GM12891 (cell line): ENCODE data around the gene CMTM7. TPM values are rescaled to one million over a fixed set of nuclear protein-coding genes. Genes with fewer than 3 reads are reported as not detected.

Experiments used
- DNase-seq: peaks from one replicate; pipeline ENCODE4 v3.0.0; 2011; ENCODE audit warnings: low spot score; ENCODE audit not compliant: insufficient read length
- FAIRE-seq: peaks from 2 replicates; lab custom pipeline; 2011; peaks lifted over from hg19 to GRCh38; lab: Jason Lieb, UNC
- PAX5 ChIP-seq: IDR thresholded peaks from 2 replicates; pipeline ENCODE4 v1.6.1; 2011; ENCODE audit warnings: low read length, moderate library complexity, mild to moderate bottlenecking; ENCODE audit not compliant: insufficient read depth, severe bottlenecking
- POLR2A ChIP-seq: IDR thresholded peaks from 2 replicates; pipeline ENCODE4 v1.6.1; 2011; ENCODE audit warnings: low read depth, low read length, control low read depth
- POLR2AphosphoS5 ChIP-seq: IDR thresholded peaks from 2 replicates; pipeline ENCODE4 v1.6.1; 2011; ENCODE audit warnings: low read depth, low read length, control low read depth
- POU2F2 ChIP-seq: IDR thresholded peaks from 2 replicates; pipeline ENCODE4 v1.6.1; 2011; ENCODE audit warnings: low read depth, mild to moderate bottlenecking, control low read depth, low read length, moderate library complexity
- SPI1 ChIP-seq: IDR thresholded peaks from 2 replicates; pipeline ENCODE4 v1.6.1; 2011; ENCODE audit warnings: low read depth, low read length, control low read depth
- TAF1 ChIP-seq: IDR thresholded peaks from 2 replicates; pipeline ENCODE4 v1.6.1; 2011; ENCODE audit warnings: low read depth, low read length, control low read depth
- polyA plus RNA-seq: library from polyadenylated mRNA; unstranded; fragments of >200 nt; gene quantifications from one replicate; pipeline ENCODE4 v1.2.1, GENCODE V29; 2012; ENCODE audit warnings: low read depth, missing spikeins, inconsistent platforms; ENCODE audit not compliant: missing spikeins

CMTM7 gene
- polyA plus RNA-seq, result 8.0 TPM

DNA sequence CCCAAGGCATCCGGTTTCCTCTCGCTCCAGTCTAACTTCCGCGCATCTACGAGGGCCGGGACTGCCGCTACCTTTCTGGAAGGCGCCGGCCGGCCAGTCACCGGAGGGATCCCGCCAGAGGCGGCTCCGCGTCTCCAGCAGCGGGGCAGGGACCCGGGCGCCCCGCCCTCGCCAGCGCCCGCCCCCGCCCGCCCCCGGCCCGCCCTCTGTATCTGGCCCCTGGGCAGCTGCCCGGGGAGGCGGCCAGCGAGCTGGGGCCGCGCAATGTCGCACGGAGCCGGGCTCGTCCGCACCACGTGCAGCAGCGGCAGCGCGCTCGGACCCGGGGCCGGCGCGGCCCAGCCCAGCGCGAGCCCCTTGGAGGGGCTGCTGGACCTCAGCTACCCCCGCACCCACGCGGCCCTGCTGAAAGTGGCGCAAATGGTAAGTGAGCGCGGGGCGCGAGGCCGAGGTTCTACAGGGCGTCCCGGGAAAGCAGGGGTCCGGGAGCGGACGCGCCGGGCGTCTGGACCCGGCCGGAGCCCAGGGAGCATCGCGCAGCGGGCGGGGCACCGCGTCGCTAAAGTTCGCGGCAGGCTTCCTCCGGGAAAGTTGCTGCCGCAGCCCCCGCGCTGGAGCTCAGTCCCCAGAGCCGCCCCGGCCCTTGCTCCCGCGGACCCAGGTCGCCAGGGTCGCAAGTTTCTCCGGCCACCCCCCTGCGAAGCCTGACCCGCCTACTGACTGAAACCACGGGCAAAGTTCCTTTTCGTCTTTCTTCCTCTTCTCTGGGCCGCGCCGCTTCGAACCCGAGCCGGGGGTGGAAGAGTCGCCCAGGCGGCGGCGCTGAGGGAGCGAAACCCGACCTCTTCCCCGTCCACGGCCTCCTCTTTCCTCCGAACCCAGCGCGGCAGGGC is at the start of gene CMTM7:
CMTM7 (plus strand) TSS at position 211 of the 893 bp plus-strand sequence; CDS start at position 265, 54 bp downstream.
- DNase-seq (no peak), FAIRE-seq (no peak)
- TF ChIP-seq TAF1, result no peak
- TF ChIP-seq POLR2A, result no peak
- TF ChIP-seq SPI1, result no peak
- no peak for TF ChIP-seq POU2F2
- no peak for TF ChIP-seq POLR2AphosphoS5
- TF ChIP-seq PAX5, result no peak

DNA sequence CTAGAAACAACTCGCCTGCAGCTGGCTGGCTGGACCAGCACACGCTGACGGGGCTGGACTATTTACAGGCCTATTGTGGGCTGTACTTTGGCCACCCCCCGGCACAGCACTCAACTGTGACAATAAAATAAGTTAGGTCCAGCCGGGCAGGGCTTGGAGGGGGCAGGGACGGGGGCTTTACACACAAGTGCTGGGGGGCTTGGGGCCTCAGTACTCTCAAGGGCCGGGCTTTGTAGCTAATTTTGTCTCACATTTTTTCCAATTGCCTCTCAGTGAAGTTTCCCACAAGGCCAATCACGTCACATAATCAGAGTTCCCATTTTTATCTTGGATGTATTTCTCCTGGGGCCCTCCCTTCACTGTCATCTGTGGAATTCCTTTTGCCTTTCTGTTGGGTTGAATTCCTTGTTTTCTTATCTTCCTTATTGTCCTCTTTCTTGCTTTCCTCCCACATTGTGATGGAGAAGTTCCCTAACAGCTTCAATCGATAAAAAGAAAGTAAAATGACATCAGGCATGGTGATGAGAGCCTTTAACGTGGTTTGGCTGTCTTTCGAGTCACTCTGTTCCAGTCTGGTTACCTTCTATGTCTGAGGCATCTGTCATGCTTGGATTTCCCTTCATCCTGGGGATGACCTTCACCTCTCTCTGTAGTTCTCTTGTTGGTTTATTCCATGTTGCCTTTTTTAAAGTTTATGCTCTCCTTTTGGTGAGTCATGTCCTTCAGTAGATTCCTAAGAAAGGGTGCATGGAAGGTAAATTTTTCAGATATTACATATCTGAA is 44.1 kb upstream of the CMTM7 start:
- DNase-seq (no peak), FAIRE-seq (no peak)
- TF ChIP-seq POU2F2, result no peak
- TF ChIP-seq PAX5, result no peak
- TF ChIP-seq POLR2AphosphoS5, result no peak
- TF ChIP-seq TAF1, result no peak
- no peak for TF ChIP-seq SPI1
- TF ChIP-seq POLR2A, result no peak

DNA sequence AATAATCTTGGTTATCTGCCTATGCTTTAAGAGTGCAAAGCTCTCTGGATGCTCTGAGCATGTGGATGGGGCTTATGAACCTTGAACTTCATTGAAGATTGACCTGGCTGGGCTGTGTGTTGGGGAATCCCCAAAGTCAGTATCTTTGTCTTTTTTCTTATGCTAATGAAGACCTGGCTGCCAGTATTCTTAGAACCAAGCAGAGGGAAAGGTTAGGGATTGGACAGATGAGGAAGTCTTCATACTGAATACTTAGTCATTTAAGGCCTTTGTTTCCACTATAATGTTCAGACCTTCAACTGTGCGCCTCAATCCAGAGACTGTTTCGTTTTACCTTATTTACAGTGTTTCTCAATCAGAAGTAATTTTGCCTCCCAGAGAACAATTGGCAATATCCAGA is 42.5 kb upstream of the CMTM7 start:
- no peak for FAIRE-seq
- TF ChIP-seq SPI1 (no peak), POLR2AphosphoS5 (no peak), PAX5 (no peak), TAF1 (no peak), POU2F2 (no peak), POLR2A (no peak)
- no peak for DNase-seq

GRCh38 chr3:32352563-32352962 is 39.1 kb upstream of the CMTM7 start:
- TF ChIP-seq POU2F2 (no peak), POLR2AphosphoS5 (no peak), SPI1 (no peak), PAX5 (no peak), TAF1 (no peak)
- DNase-seq (no peak), FAIRE-seq (no peak)

DNA sequence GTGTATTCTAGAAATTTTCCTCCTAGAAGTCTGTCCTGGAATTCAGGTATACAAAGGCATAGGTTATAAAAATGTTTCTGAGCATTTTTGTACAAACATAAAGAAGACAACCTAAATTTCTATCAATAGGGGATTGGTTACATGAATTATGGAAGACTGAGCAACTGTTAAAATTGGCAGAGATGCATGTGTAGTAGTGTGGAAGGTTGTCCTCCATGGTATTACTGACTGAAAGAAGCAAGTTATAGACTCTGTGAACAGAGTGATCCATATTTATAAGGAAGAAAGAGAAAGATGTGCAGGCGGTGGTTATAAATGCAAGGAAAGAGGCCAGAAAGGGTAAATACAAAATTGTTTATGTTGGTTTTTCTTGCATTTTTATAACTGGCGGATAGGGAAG is 38.3 kb upstream of the CMTM7 start:
- no peak for FAIRE-seq
- no peak for DNase-seq

GRCh38 chr3:32354362-32354778 is 37.3 kb upstream of the CMTM7 start:
- no peak for FAIRE-seq

More for the DNA sequence above, 38.3 kb upstream of the CMTM7 start:
- no peak for TF ChIP-seq SPI1
- no peak for TF ChIP-seq TAF1
- TF ChIP-seq POLR2A, result no peak
- TF ChIP-seq PAX5, result no peak
- TF ChIP-seq POLR2AphosphoS5, result no peak
- no peak for TF ChIP-seq POU2F2

GRCh38 chr3:32355751-32356291 is 35.8 kb upstream of the CMTM7 start:
- no peak for FAIRE-seq
- TF ChIP-seq POLR2AphosphoS5, result no peak
- no peak for TF ChIP-seq POU2F2
- TF ChIP-seq TAF1, result no peak
- no peak for TF ChIP-seq POLR2A
- TF ChIP-seq PAX5, result no peak
- no peak for TF ChIP-seq SPI1

More at GRCh38 chr3:32354362-32354778, 37.3 kb upstream of the CMTM7 start:
- no peak for DNase-seq
- TF ChIP-seq SPI1 (no peak), PAX5 (no peak), POLR2A (no peak), POU2F2 (no peak), TAF1 (no peak), POLR2AphosphoS5 (no peak)

GRCh38 chr3:32359766-32360492 is 31.7 kb upstream of the CMTM7 start:
- no peak for FAIRE-seq
- DNase-seq, result no peak
- TF ChIP-seq POU2F2, result no peak
- no peak for TF ChIP-seq POLR2A
- no peak for TF ChIP-seq POLR2AphosphoS5
- no peak for TF ChIP-seq TAF1
- TF ChIP-seq PAX5, result no peak
- TF ChIP-seq SPI1, result no peak

More at GRCh38 chr3:32355751-32356291, 35.8 kb upstream of the CMTM7 start:
- DNase-seq, result no peak

GRCh38 chr3:32360493-32360827 is 31.2 kb upstream of the CMTM7 start:
- FAIRE-seq, result no peak
- no peak for DNase-seq
- TF ChIP-seq POLR2A, result no peak
- no peak for TF ChIP-seq POU2F2
- no peak for TF ChIP-seq POLR2AphosphoS5
- TF ChIP-seq PAX5, result no peak
- no peak for TF ChIP-seq TAF1
- no peak for TF ChIP-seq SPI1
